Activated CD4-positive, alpha-beta memory T cell treated with anti-CD3 and anti-CD28 coated beads for 36 hours (primary cell): ENCODE data around the gene RAD21L1. TPM values are rescaled to one million over a fixed set of nuclear protein-coding genes. Genes with fewer than 3 reads are reported as not detected.

Experiments
- CTCF ChIA-PET: fragments of 350-600 bp; sonication (Branson Sonifier 250); formaldehyde crosslinking; loops from one replicate; lab custom pipeline; 2021; ENCODE audit warnings: antibody characterized with exemption, inconsistent platforms; lab: Charles Lee
- POLR2A ChIA-PET: fragments of 350-600 bp; sonication (Branson Sonifier 250); formaldehyde crosslinking; loops from one replicate; lab custom pipeline; 2021; ENCODE audit warnings: antibody characterized with exemption; lab: Charles Lee
- DNase-seq: peaks from one replicate; pipeline ENCODE4 v3.0.0-alpha.2; 2020
- H3K27ac Mint-ChIP-seq: one replicate; pipeline ENCODE4 v1.8.0; 2021; ENCODE audit warnings: mixed read lengths
- H3K27me3 Mint-ChIP-seq: one replicate; pipeline ENCODE4 v1.8.0; 2021; ENCODE audit warnings: mixed read lengths
- H3K36me3 Mint-ChIP-seq: one replicate; pipeline ENCODE4 v1.8.0; 2021; ENCODE audit warnings: mixed read lengths
- H3K4me1 Mint-ChIP-seq: one replicate; pipeline ENCODE4 v1.8.0; 2021; ENCODE audit warnings: low read depth, mixed read lengths
- H3K4me3 Mint-ChIP-seq: one replicate; pipeline ENCODE4 v1.8.0; 2021; ENCODE audit warnings: mild to moderate bottlenecking, mixed read lengths
- H3K9me3 Mint-ChIP-seq: one replicate; pipeline ENCODE4 v1.8.0; 2021; ENCODE audit warnings: mixed read lengths
- intact Hi-C: fragments of 100-400 bp; cut with micrococcal nuclease; formaldehyde crosslinking; loops from one replicate; pipeline ENCODE4 v1.15.1; 2023
- total RNA-seq, 2 experiments: library from RNA; stranded (reverse); gene quantifications; one replicate each; pipeline ENCODE4 v1.2.3, GENCODE V29; 2021

Gene RAD21L1
- total RNA-seq, 2 experiments from 2014 or later: not detected

- no peaks in the 10 kb centered on the region for H3K36me3 Mint-ChIP-seq
- intact Hi-C loops: loop anchor here (1.0 kb wide), 1 partner anchor 35 kb away; no protein-coding TSS in a partner anchor
- H3K27ac Mint-ChIP-seq: no peak overlapping the region
- CTCF ChIA-PET: interaction anchor here (1.0 to 1.5 kb wide), 3 partner anchors 13 to 27 kb away, joined by 3 to 5 read pairs (median 3); no protein-coding TSS in a partner anchor
- H3K4me1 Mint-ChIP-seq: peaks cover 7% of the 10 kb centered on the region
- no peak overlapping the region for H3K4me3 Mint-ChIP-seq
- POLR2A ChIA-PET: no interaction called here
- H3K27me3 Mint-ChIP-seq: peaks cover 24% of the 10 kb centered on the region
- no peak for DNase-seq
- no peaks in the 10 kb centered on the region for H3K9me3 Mint-ChIP-seq
Measured at GRCh38 chr20:1186367-1186991, 39.4 kb upstream of the RAD21L1 start.

DNA sequence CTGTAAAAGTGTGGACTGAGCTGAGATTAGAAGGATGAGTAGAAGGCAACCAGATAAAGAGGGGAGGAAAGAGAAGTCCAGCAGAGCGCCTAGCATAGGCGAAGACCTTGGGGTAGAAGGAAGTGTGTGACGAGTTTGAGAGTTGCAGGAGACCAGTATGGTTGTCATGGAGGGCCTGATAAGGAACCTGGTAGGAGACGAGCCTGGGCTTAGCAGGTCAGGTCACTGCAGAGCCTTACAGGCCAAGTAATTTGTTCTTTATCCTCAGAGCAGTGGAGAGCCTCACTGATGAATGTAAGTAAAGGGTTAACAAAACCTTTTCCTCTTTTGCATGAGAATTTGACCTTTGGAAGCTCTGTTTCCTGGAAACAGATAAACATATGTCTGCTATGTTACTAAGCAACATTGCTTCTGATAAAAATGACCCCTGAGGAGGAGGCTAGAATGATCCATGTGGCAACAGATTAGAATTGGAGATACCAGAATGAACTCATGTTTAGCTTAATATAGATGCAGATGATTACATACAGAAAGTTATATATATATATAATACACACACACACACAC, 38.2 kb upstream of the RAD21L1 start:
- Mint-ChIP-seq H3K4me3 (no peak overlapping the region), H3K27ac (no peak overlapping the region), H3K36me3 (no peaks in the 10 kb centered on the region), H3K4me1 (peaks cover 7% of the 10 kb centered on the region), H3K27me3 (peaks cover 24% of the 10 kb centered on the region), H3K9me3 (no peaks in the 10 kb centered on the region)
- DNase-seq: no peak
- ChIA-PET CTCF (interaction anchor here (0.8 to 1.0 kb wide), 2 partner anchors 26 to 79 kb away, joined by 3 read pairs; no protein-coding TSS in a partner anchor), POLR2A (no interaction called here)
- intact Hi-C loops: no loop called here

- no peaks in the 10 kb centered on the region for H3K9me3 Mint-ChIP-seq
- ChIA-PET CTCF (no interaction called here), POLR2A (no interaction called here)
- H3K36me3 Mint-ChIP-seq: no peaks in the 10 kb centered on the region
- intact Hi-C loops: no loop called here
- no peak overlapping the region for H3K4me3 Mint-ChIP-seq
- DNase-seq: no peak
- H3K27me3 Mint-ChIP-seq: peaks cover 22% of the 10 kb centered on the region
- peaks cover 7% of the 10 kb centered on the region for H3K4me1 Mint-ChIP-seq
- H3K27ac Mint-ChIP-seq: no peak overlapping the region
Measured at GRCh38 chr20:1188347-1188746, 37.5 kb upstream of the RAD21L1 start.

DNA sequence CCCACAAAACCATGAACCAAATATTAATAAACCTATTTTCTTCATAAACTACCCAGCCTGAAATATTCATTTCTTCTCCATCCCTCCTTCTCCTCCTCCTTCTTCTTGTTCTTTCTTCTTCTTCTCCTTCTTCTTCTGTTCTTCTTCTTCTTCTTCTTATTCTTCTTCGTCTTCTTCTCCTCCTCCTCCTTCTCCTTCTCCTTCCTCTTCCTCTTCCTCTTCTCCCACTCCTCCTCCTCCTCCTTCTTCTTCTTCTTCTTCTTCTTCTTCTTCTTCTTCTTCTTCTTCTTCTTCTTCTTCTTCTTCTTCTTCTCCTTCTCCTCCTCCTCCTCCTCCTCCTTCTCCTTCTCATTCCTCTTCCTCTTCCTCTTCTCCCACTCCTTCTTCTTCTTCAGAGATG, 36.0 kb upstream of the RAD21L1 start:
- Mint-ChIP-seq H3K9me3 (no peaks in the 10 kb centered on the region), H3K27me3 (peaks cover 7% of the 10 kb centered on the region), H3K4me3 (no peak overlapping the region), H3K36me3 (no peaks in the 10 kb centered on the region), H3K4me1 (no peaks in the 10 kb centered on the region), H3K27ac (no peak overlapping the region)
- no peak for DNase-seq
- ChIA-PET POLR2A (no interaction called here), CTCF (no interaction called here)
- intact Hi-C loops: no loop called here

DNA sequence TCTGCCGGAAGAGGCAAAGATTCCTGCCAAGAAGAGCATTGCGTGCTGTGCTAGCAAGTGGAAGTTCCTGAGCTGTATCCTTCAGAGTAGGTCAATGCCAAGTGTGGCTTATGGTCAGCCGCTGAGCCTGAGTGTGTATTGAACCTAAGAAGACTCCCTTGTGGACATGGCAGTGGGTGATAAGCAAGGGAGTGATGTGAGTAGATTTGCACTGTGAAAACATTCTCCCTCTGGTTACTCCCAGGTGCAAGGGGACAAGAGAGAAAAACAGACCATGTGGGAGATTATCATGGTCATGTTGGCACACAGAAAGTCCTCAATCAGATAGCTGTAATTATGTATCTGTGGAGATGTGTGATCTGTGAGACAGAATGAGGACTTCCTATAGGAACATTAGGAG, 35.0 kb upstream of the RAD21L1 start:
- Mint-ChIP-seq H3K27ac (no peak overlapping the region), H3K9me3 (no peaks in the 10 kb centered on the region), H3K4me3 (no peak overlapping the region), H3K27me3 (peaks cover 7% of the 10 kb centered on the region), H3K4me1 (no peaks in the 10 kb centered on the region), H3K36me3 (no peaks in the 10 kb centered on the region)
- intact Hi-C loops: no loop called here
- DNase-seq: no peak
- ChIA-PET POLR2A (no interaction called here), CTCF (interaction anchor here (0.6 to 1.6 kb wide), 2 partner anchors 22 to 218 kb away, joined by 4 to 5 read pairs; no protein-coding TSS in a partner anchor)

- peaks cover 2% of the 10 kb centered on the region for H3K27me3 Mint-ChIP-seq
- H3K9me3 Mint-ChIP-seq: peaks cover under 1% of the 10 kb centered on the region
- CTCF ChIA-PET: interaction anchor here (0.6 to 1.6 kb wide), 2 partner anchors 22 to 218 kb away, joined by 4 to 5 read pairs; no protein-coding TSS in a partner anchor
- no peak overlapping the region for H3K4me3 Mint-ChIP-seq
- H3K27ac Mint-ChIP-seq: no peak overlapping the region
- no peaks in the 10 kb centered on the region for H3K36me3 Mint-ChIP-seq
- POLR2A ChIA-PET: no interaction called here
- intact Hi-C loops: no loop called here
- H3K4me1 Mint-ChIP-seq: no peaks in the 10 kb centered on the region
- no peak for DNase-seq
Measured at GRCh38 chr20:1191299-1191698, 34.5 kb upstream of the RAD21L1 start.

GRCh38 chr20:1195226-1195625, 30.6 kb upstream of the RAD21L1 start:
- H3K4me3 Mint-ChIP-seq: no peak overlapping the region
- CTCF ChIA-PET: no interaction called here
- no peaks in the 10 kb centered on the region for H3K36me3 Mint-ChIP-seq
- POLR2A ChIA-PET: no interaction called here
- H3K9me3 Mint-ChIP-seq: peaks cover 2% of the 10 kb centered on the region
- H3K27me3 Mint-ChIP-seq: no peaks in the 10 kb centered on the region
- peaks cover 2% of the 10 kb centered on the region for H3K4me1 Mint-ChIP-seq
- intact Hi-C loops: no loop called here
- H3K27ac Mint-ChIP-seq: no peak overlapping the region
- no peak for DNase-seq

DNA sequence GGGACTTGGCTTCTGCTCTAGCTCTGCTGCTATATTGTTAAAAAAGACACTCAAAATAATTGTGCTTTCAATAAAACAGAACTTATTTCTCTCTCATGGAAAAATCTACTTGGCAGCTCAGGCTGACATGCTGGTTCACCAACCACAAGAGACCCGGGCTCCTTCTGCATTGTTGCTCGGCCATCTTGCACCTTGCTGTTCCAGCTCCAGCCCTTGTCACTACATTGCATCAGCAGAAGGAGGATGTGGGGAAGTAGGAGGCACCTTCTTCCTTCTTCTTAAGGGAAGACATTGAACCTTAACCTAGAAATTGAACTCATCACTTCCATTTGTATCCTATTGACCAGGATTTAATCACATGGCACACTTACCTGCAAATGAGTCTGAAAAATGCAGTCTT, 29.2 kb upstream of the RAD21L1 start:
- Mint-ChIP-seq H3K4me1 (peaks cover 2% of the 10 kb centered on the region), H3K9me3 (peaks cover 2% of the 10 kb centered on the region), H3K4me3 (no peak overlapping the region), H3K36me3 (no peaks in the 10 kb centered on the region), H3K27me3 (no peaks in the 10 kb centered on the region), H3K27ac (no peak overlapping the region)
- ChIA-PET POLR2A (no interaction called here), CTCF (no interaction called here)
- DNase-seq: no peak
- intact Hi-C loops: no loop called here

DNA sequence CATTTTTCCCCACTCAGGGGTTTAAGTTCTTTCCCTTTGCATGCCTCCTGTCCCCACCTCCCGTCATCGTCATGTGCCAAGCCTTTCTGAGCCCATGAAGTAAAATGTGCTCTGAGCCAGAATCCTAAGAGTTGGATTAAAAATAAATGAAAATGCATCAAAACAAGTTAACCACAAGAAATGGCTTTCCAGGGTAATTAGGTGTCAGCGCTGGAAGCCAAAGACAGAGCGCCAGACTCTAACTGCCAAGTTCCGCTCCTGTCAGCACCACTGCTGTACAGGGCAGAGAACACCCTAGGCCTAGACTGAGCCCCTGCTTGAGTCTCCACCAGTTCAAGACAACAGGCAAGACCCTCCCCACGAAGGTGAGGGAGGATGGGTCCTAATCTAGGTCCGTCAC, 28.0 kb upstream of the RAD21L1 start:
- H3K27me3 Mint-ChIP-seq: no peaks in the 10 kb centered on the region
- no peak overlapping the region for H3K4me3 Mint-ChIP-seq
- no peak for DNase-seq
- H3K27ac Mint-ChIP-seq: no peak overlapping the region
- CTCF ChIA-PET: no interaction called here
- H3K4me1 Mint-ChIP-seq: peaks cover 2% of the 10 kb centered on the region
- POLR2A ChIA-PET: no interaction called here
- no peaks in the 10 kb centered on the region for H3K36me3 Mint-ChIP-seq
- intact Hi-C loops: no loop called here
- peaks cover 2% of the 10 kb centered on the region for H3K9me3 Mint-ChIP-seq

DNA sequence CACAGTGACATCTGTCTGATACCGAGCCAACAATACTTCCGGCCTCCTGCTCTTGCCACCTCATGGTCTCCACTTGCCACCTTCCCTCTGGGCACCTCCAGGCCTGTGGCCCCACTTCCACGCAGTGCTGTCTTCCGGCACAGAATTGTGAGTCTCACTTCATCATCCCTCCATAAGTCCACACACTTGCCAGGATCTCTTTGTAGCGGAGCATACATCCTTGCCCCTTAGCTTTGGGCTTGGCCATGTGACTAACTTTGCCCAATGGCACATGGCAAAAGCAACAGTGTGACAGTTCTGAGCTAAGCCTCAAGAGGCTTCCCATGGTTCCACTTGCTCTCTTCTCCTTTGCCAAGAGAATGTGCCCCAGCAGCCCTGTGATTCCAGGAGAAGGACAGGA, 27.1 kb upstream of the RAD21L1 start:
- Mint-ChIP-seq H3K4me3 (no peak overlapping the region), H3K27ac (no peak overlapping the region), H3K9me3 (peaks cover 2% of the 10 kb centered on the region), H3K27me3 (no peaks in the 10 kb centered on the region), H3K36me3 (no peaks in the 10 kb centered on the region), H3K4me1 (peaks cover 2% of the 10 kb centered on the region)
- CTCF ChIA-PET: interaction anchor here (1.3 kb wide), 1 partner anchor 14 kb away, joined by 4 read pairs; no protein-coding TSS in a partner anchor
- intact Hi-C loops: no loop called here
- no peak for DNase-seq
- POLR2A ChIA-PET: no interaction called here

DNA sequence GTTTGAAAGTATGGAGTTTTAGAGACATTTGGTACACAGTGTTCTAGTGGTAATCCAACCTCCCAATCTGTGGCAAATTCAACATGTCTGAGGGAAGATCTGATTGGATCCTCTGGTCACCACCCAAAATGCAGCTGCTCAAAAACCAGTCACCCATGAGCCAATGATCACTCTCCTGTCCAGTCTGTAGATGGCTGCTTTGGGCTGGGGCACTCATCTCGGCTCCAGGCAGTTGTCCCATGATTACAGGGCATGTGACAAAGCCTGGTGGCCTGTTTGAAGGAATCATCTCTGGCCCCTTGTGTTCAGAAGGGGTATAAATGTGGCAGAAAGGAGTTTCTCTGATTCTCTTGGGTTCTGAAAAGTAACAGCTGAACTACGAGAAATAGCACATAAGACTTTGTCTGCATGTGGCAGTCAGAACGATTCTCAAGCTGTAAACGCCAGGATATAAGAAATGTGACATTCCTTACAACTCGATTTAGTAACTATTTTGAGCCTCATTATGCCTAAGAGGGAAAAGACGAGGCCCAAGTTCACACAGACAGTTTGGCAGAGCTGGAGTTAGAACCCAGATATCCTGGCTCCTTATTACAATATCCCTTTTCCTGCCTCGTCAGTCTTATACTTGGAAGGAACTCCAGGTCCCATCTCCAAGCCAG, 26.5 kb upstream of the RAD21L1 start:
- intact Hi-C loops: no loop called here
- DNase-seq: no peak
- no peak overlapping the region for H3K27ac Mint-ChIP-seq
- no peaks in the 10 kb centered on the region for H3K36me3 Mint-ChIP-seq
- H3K27me3 Mint-ChIP-seq: no peaks in the 10 kb centered on the region
- ChIA-PET POLR2A (no interaction called here), CTCF (interaction anchor here (0.6 to 1.3 kb wide), 3 partner anchors 13 to 309 kb away, joined by 3 to 4 read pairs (median 3); no protein-coding TSS in a partner anchor)
- peaks cover 2% of the 10 kb centered on the region for H3K4me1 Mint-ChIP-seq
- no peak overlapping the region for H3K4me3 Mint-ChIP-seq
- H3K9me3 Mint-ChIP-seq: peaks cover 2% of the 10 kb centered on the region

DNA sequence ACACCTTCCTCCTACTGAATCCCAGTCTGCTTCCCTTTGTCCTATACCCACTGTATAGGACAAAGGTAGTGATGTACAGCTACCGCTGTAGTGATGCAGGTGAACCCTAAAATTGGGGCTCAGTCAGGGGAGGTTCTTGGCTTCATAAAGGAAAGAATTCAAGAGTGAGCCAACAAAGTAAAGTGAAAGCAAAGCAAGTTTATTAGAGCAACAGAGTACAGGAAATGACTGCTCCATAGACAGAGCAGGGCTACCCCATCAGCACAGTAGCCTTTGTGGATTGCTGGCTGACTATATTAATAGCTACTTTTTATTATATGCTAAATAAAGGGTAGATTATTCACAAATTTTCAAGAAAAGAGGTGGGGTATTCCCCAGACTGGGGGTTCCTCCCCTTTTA, 25.9 kb upstream of the RAD21L1 start:
- no peaks in the 10 kb centered on the region for H3K27me3 Mint-ChIP-seq
- CTCF ChIA-PET: interaction anchor here (1.1 to 1.3 kb wide), 2 partner anchors 13 kb away, joined by 3 to 4 read pairs; no protein-coding TSS in a partner anchor
- POLR2A ChIA-PET: no interaction called here

More for the DNA sequence above, 25.9 kb upstream of the RAD21L1 start:
- Mint-ChIP-seq H3K9me3 (peaks cover 2% of the 10 kb centered on the region), H3K27ac (no peak overlapping the region), H3K4me1 (peaks cover 2% of the 10 kb centered on the region), H3K4me3 (no peak overlapping the region), H3K36me3 (no peaks in the 10 kb centered on the region)
- intact Hi-C loops: no loop called here
- no peak for DNase-seq
